A673 (cell line): ENCODE data around the gene SCRT2. TPM values are rescaled to one million over a fixed set of nuclear protein-coding genes. Genes with fewer than 3 reads are reported as not detected.

Source experiments
- BruUV-seq: library from RNA; stranded (reverse); fragments of 400-500 nt; replicated peaks from 2 replicates; lab custom pipeline; 2021; lab: Mats Ljungman, UMichigan
- CTCF ChIA-PET: fragments of 300-600 bp; sonication (Branson Sonifier 250); formaldehyde crosslinking; loops from one replicate; lab custom pipeline; 2022; ENCODE audit warnings: antibody characterized with exemption; lab: Charles Lee
- POLR2A ChIA-PET: fragments of 300-600 bp; sonication (Branson Sonifier 250); formaldehyde crosslinking; loops from one replicate; lab custom pipeline; 2022; ENCODE audit warnings: antibody characterized with exemption; ENCODE audit not compliant: low non-redundant PET; lab: Charles Lee
- DNase-seq: peaks from one replicate; pipeline ENCODE4 v3.0.0-alpha.2; 2015; ENCODE audit warnings: low spot score
- H3K27ac ChIP-seq: fragments of 200-600 bp; sonication (generic); 2 replicates; pipeline ENCODE4 v1.5.1; 2016; ENCODE audit warnings: mixed run types, low read depth, mild to moderate bottlenecking, mixed read lengths, antibody characterized with exemption, low read length; ENCODE audit not compliant: poor library complexity, severe bottlenecking
- H3K27me3 ChIP-seq: fragments of 200-600 bp; sonication (generic); replicated peaks from 2 replicates; pipeline ENCODE4 v1.6.1; 2017; ENCODE audit warnings: mixed run types, low read depth, mild to moderate bottlenecking, mixed read lengths, antibody characterized with exemption, low read length; ENCODE audit not compliant: insufficient read depth, poor library complexity
- H3K36me3 ChIP-seq: fragments of 200-600 bp; sonication (generic); 2 replicates; pipeline ENCODE4 v1.6.1; 2016; ENCODE audit warnings: mixed run types, mild to moderate bottlenecking, mixed read lengths, antibody characterized with exemption, low read length; ENCODE audit not compliant: insufficient read depth, poor library complexity, severe bottlenecking
- H3K4me1 ChIP-seq: fragments of 200-600 bp; sonication (generic); 2 replicates; pipeline ENCODE4 v1.6.1; 2017; ENCODE audit warnings: mixed run types, mild to moderate bottlenecking, mixed read lengths, antibody characterized with exemption, low read length; ENCODE audit not compliant: insufficient read depth, poor library complexity, severe bottlenecking
- H3K4me3 ChIP-seq: fragments of 200-600 bp; sonication (generic); 2 replicates; pipeline ENCODE4 v1.5.1; 2016; ENCODE audit warnings: low read depth, mixed run types, mild to moderate bottlenecking, mixed read lengths, low read length; ENCODE audit not compliant: poor library complexity, severe bottlenecking
- H3K9me3 ChIP-seq: fragments of 200-600 bp; sonication (generic); 2 replicates; pipeline ENCODE4 v1.6.1; 2016; ENCODE audit warnings: mixed run types, low read depth, mild to moderate bottlenecking, mixed read lengths, antibody characterized with exemption, low read length; ENCODE audit not compliant: poor library complexity, severe bottlenecking
- EZH2 ChIP-seq: fragments of 200-600 bp; sonication (generic); IDR thresholded peaks from 2 replicates; pipeline ENCODE4 v1.6.1; 2017; ENCODE audit warnings: borderline replicate concordance, low read depth, mild to moderate bottlenecking, mixed read lengths, antibody characterized with exemption, low read length; ENCODE audit not compliant: poor library complexity, severe bottlenecking
- intact Hi-C: fragments of 100-400 bp; cut with micrococcal nuclease; formaldehyde crosslinking; loops from one replicate; pipeline ENCODE4 v1.10.0; 2022; ENCODE audit not compliant: unreplicated experiment
- total RNA-seq: library from RNA; stranded (reverse); gene quantifications from 2 replicates; pipeline ENCODE4 v1.2.3, GENCODE V29; 2021
- TF ChIP-seq, protein P1 (sequence below): fragments of 300-800, 200-600 bp; sonication (generic); conservative IDR thresholded peaks from 2 replicates; pipeline ENCODE4 v1.5.1; 2017; ENCODE audit warnings: low read depth, mild to moderate bottlenecking, antibody characterized with exemption, low read length, moderate library complexity, mixed read lengths

The SCRT2 gene
- total RNA-seq, 1 experiment from 2014 or later: 0.69 TPM

DNA sequence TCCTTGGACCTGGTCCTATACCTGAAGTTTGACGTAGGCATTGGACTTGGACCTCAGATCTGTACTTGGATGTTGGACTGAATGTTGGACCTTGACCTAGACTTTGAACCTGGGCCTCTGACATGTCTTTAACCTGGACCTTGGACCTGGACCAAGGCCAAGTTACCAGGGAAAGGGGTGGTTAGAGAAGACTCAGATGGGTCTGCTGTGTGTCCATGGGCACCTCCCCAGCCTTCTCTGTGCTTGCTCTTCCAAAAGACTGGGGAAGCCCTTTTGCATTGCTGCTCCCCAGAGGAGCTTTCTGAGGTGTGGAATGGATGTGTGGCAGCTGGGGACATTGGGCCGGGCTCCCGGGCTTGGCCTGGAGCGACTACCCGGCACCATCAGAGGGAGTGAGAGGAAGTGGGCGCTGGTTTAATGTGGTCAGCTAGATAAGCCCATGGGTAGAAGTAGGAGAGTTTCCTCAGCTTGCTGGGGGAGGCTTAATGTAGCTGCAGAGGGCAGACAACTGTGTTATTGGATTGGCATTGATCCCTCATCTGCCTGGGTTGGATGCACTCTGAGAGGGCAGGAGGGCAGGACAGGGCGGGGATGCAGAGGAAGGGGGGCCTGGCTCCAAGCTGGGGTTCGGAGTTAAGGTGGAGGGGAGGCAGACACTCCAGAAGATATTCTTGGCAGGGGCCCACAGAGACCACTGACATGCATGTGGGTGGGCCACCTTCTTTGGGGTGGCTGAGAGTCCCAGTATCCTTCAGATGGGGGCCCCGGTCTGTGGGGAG is 4.2 kb downstream of the SCRT2 start:
- H3K4me1 ChIP-seq: peaks cover 8% of the 10 kb centered on the region
- BruUV-seq: no TSS peak
- no peak overlapping the region for H3K27ac ChIP-seq
- H3K27me3 ChIP-seq: peaks cover 43% of the 10 kb centered on the region
- DNase-seq: no peak
- ChIA-PET CTCF (no interaction called here), POLR2A (no interaction called here)
- no peak overlapping the region for H3K4me3 ChIP-seq
- TF ChIP-seq, protein P1, sequence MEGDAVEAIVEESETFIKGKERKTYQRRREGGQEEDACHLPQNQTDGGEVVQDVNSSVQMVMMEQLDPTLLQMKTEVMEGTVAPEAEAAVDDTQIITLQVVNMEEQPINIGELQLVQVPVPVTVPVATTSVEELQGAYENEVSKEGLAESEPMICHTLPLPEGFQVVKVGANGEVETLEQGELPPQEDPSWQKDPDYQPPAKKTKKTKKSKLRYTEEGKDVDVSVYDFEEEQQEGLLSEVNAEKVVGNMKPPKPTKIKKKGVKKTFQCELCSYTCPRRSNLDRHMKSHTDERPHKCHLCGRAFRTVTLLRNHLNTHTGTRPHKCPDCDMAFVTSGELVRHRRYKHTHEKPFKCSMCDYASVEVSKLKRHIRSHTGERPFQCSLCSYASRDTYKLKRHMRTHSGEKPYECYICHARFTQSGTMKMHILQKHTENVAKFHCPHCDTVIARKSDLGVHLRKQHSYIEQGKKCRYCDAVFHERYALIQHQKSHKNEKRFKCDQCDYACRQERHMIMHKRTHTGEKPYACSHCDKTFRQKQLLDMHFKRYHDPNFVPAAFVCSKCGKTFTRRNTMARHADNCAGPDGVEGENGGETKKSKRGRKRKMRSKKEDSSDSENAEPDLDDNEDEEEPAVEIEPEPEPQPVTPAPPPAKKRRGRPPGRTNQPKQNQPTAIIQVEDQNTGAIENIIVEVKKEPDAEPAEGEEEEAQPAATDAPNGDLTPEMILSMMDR: no peak
- no peak for TF ChIP-seq EZH2
- H3K9me3 ChIP-seq: no peaks in the 10 kb centered on the region
- intact Hi-C loops: no loop called here
- H3K36me3 ChIP-seq: no peaks in the 10 kb centered on the region

DNA sequence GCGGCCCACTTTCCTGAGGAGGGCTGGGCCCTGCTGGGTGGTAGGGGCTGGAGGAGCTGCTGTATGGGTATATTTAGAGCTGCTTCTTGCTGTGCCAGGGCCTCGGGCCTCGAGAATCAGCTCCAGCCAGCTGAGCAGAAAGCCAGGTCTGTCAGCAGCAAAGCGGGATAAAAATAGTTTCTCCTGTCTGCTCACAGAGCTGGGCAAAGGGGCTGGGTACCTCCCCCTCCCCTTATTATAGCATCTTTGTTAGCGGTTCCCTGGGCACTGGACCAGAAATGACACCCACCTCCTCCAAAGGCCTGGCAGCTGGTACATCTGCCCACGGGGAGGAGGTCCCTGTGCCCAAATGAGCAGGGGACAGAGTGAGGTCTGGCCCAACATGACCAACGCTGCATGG is 6.0 kb downstream of the SCRT2 start:
- no peaks in the 10 kb centered on the region for H3K4me1 ChIP-seq
- BruUV-seq: no TSS peak
- ChIA-PET POLR2A (no interaction called here), CTCF (interaction anchor here (1.0 kb wide), 1 partner anchor 149 kb away, joined by 3 read pairs; no protein-coding TSS in a partner anchor)
- intact Hi-C loops: no loop called here
- H3K36me3 ChIP-seq: no peaks in the 10 kb centered on the region
- no peaks in the 10 kb centered on the region for H3K9me3 ChIP-seq
- no peak overlapping the region for H3K4me3 ChIP-seq
- no peak overlapping the region for H3K27ac ChIP-seq
- no peak for DNase-seq
- TF ChIP-seq EZH2: no peak
- TF ChIP-seq, protein P1: no peak
- H3K27me3 ChIP-seq: peaks cover 42% of the 10 kb centered on the region

DNA sequence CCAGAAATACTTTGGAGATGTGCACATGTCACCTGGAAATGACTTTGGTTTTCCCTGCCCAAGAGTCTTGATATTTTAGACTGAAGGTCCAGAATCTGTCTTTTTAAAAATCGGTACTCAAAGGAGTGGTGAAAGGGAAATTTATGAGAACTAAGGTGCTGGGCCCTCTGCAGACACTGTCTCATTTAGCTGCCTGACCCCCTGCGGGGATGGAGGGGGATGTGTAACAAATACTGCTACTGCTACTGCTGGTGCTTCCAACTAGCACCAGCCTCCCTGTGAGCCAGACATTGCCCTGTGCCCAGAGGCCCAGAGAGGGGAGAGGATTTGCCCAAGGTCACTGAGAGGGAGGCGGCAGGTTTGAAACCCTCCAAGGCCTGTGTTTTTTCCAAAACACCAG is 7.0 kb downstream of the SCRT2 start:
- Histone ChIP-seq H3K36me3 (no peaks in the 10 kb centered on the region), H3K4me3 (no peak overlapping the region), H3K27me3 (peaks cover 40% of the 10 kb centered on the region), H3K9me3 (no peaks in the 10 kb centered on the region), H3K27ac (no peak overlapping the region), H3K4me1 (no peaks in the 10 kb centered on the region)
- no peak for DNase-seq
- intact Hi-C loops: no loop called here
- ChIA-PET POLR2A (no interaction called here), CTCF (interaction anchor here (1.0 kb wide), 1 partner anchor 150 kb away, joined by 3 read pairs; no protein-coding TSS in a partner anchor)
- TF ChIP-seq, protein P1: no peak
- no peak for TF ChIP-seq EZH2
- BruUV-seq: no TSS peak
